ENCODE results near the gene TXNIP.

DNA sequence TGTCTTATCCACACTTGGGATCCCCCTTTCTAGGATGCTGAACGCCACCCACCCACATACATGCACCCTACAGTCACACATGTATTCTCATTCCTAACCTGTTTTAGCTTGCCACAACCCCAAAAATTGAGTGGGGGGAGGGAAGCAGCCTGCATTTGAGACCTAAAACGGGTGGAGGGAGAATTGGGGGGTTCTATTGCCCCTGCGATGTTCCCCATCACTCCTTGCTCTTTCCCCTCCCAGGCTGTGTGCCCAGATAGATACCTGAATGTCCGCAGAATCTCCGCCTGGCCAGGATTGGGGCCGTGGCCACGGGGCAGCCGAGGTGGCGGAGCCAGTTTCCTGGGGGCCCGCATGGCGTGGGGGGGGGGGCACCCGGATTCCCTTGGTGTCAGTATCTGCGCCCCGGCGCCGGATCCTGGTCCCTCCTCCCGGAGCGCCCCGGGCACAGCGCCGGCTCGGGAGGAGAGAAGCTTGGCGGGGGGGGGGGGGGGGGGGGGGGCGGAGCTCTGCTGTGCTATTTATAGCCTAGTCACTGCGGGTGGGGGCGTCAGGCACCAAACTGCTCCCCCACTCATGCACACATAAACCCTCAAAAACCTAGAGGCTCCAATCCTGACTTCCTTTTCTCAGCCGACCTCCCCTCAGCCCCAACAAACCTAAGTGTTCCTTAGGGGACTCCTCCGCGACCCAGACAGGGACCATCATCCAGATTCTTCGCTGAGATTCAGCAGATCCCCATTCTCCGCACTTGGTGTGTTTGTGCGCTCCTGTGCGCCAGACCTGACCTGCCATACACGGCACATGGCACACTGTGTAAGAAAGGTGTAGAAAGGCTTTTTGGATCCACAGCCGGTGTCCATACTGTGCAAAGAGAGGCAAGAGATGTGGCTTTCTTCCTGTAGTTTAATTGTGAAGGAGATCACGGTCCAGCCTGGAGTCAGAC is 33.9 kb downstream of the TXNIP start:
- TF ChIP-seq CTCF (IDR thresholded peaks at IDR 0.05 in 2 of 3, conservative IDR thresholded peaks at IDR 0.05 in 1 of 3; ENCODE audit: borderline replicate concordance in 1 of 3, insufficient read depth in 1 of 3, low read depth in 2 of 3, low read length in 2 of 3) = no peak
- TF ChIP-seq RAD21 (IDR thresholded peaks at IDR 0.05; ENCODE audit: low read depth) = no peak
- no peak for TF ChIP-seq EZH2 (IDR thresholded peaks at IDR 0.05)
- TF ChIP-seq YY1 (IDR thresholded peaks at IDR 0.05; ENCODE audit: extremely low read depth, insufficient replicate concordance, low read depth, low read length) = no peak
- no peak for TF ChIP-seq JUND (IDR thresholded peaks at IDR 0.05)
- no peak for TF ChIP-seq POLR2A (IDR thresholded peaks at IDR 0.05; ENCODE audit: borderline replicate concordance, extremely low read depth, insufficient read depth, insufficient read length)
